ENCODE measurements around the gene TIMM22. TPM values are rescaled to one million over a fixed set of nuclear protein-coding genes. Genes with fewer than 3 reads are reported as not detected.

TIMM22 gene
- total and polyA plus RNA-seq, 2 of the 13 experiments (the other 11 are each of a cell fraction or from before 2014, with no cell fraction given): 6.2 to 15.5 TPM

- in situ Hi-C loops (cut with HindIII; ENCODE audit: extremely low pct_ligation_motif_present, low pct_unique_long_range_greater_than_20kb): no loop called here
- no peak overlapping the region for H3K27ac ChIP-seq (ENCODE audit: extremely low read length, insufficient read depth, low read length)
- no peak overlapping the region for H2AFZ ChIP-seq (ENCODE audit: low read length)
- no peak for ATAC-seq
- no peak for TF ChIP-seq FOSL1 (CRISPR knock-in tag; IDR thresholded peaks at IDR 0.05; ENCODE audit: borderline replicate concordance)
- no peak for TF ChIP-seq ZFP36L2 (CRISPR knock-in tag; IDR thresholded peaks at IDR 0.05)
- TF ChIP-seq ATF5 (CRISPR knock-in tag; IDR thresholded peaks at IDR 0.05; ENCODE audit: low read depth): no peak
- no peak for TF ChIP-seq ZNF230 (CRISPR knock-in tag; IDR thresholded peaks at IDR 0.05)
- no peak for TF ChIP-seq RARG (CRISPR knock-in tag; IDR thresholded peaks at IDR 0.05; ENCODE audit: low read depth)
- TF ChIP-seq JARID2 (CRISPR knock-in tag; IDR thresholded peaks at IDR 0.05; ENCODE audit: insufficient replicate concordance): no peak
- TF ChIP-seq AHDC1 (CRISPR knock-in tag; IDR thresholded peaks at IDR 0.05; ENCODE audit: borderline replicate concordance): no peak
- TF ChIP-seq YEATS4 (CRISPR knock-in tag; IDR thresholded peaks at IDR 0.05; ENCODE audit: borderline replicate concordance): no peak
- no peak for TF ChIP-seq ZNF546 (CRISPR knock-in tag; conservative IDR thresholded peaks at IDR 0.05)
- TF ChIP-seq STAT5B (CRISPR knock-in tag; IDR thresholded peaks at IDR 0.05): no peak
- TF ChIP-seq HNRNPLL (IDR thresholded peaks at IDR 0.05; ENCODE audit: low read depth, low read length, poor library complexity, severe bottlenecking): no peak
- no peak for TF ChIP-seq TAF1 (CRISPR knock-in tag; IDR thresholded peaks at IDR 0.05)
- no peak for TF ChIP-seq ZIK1 (CRISPR knock-in tag; IDR thresholded peaks at IDR 0.05; ENCODE audit: borderline replicate concordance, low read depth)
- H3K79me2 ChIP-seq (ENCODE audit: insufficient read depth, low read length): no peaks in the 10 kb centered on the region
- H3K4me2 ChIP-seq (ENCODE audit: low read depth, low read length): no peak overlapping the region
- H3K27me3 ChIP-seq (ENCODE audit: control insufficient read depth in 1 of 2, insufficient read depth in 2 of 2, low read length in 2 of 2): no peaks in the 10 kb centered on the region
- ChIA-PET POLR2A (no interaction called here), CTCF (ENCODE audit: low intra/inter-chr PET ratio, low total read pairs) (no interaction called here)
- intact Hi-C loops (cut with micrococcal nuclease; ENCODE audit: unreplicated experiment): no loop called here
- peaks cover 12% of the 10 kb centered on the region; the same call in 1 of the 2 replicates for H3K4me1 ChIP-seq (ENCODE audit: insufficient read depth, low read length)
- WGBS (ENCODE audit: low lambda C conversion rate): 98% methylated on average over 10 of the region's 16 CpGs
- no peak overlapping the region for H3K4me3 ChIP-seq (replicated peaks in 1 of 3; ENCODE audit: insufficient read depth in 1 of 3, low read depth in 2 of 3, low read length in 3 of 3)
- DNase-seq (ENCODE audit: low spot score): no peak
- no peaks in the 10 kb centered on the region for H4K20me1 ChIP-seq (ENCODE audit: insufficient read depth, low read length)
- no peaks in the 10 kb centered on the region for H3K9me3 ChIP-seq (ENCODE audit: low read length)
- no peak overlapping the region for H3K9ac ChIP-seq (ENCODE audit: insufficient read depth, low read depth, low read length)
- BruUV-seq (replicated peaks): no TSS peak
- peaks cover 0 to 2% of the 10 kb centered on the region in 2 experiments for H3K36me3 ChIP-seq (replicated peaks in 1 of 2; ENCODE audit: control insufficient read depth in 1 of 2, insufficient read depth in 2 of 2, low read length in 2 of 2)
- FAIRE-seq: no peak
Measured at GRCh38 chr17:1007310-1008007, 10.5 kb downstream of the TIMM22 start.
